SK-N-SH treated with all-trans-retinoic acid at 6 μM for 48 hours (cell line): ENCODE measurements around the gene CREB1.
A peak's percentile ranks its signal among the peaks of the same experiment; 100 is the strongest.
"Not testable (repeated sequence)": the region's sequence is repeated elsewhere in the genome, so short reads cannot be mapped to it uniquely, and the experiment has no call there.

Source experiments
- ATAC-seq: fragments of 200-7000 bp; cut with Tn5 transposase; 3 replicates; pipeline ENCODE4 v1.9.1; 2020; ENCODE audit warnings: mild to moderate bottlenecking, moderate library complexity
- ARNTL ChIP-seq: fragments of 450-650 bp; formaldehyde crosslinking; IDR thresholded peaks from 2 replicates; pipeline ENCODE4 v1.5.0; 2020; ENCODE audit warnings: low read depth, mild to moderate bottlenecking, moderate library complexity, borderline replicate concordance
- BACH2 ChIP-seq: fragments of 250-450 bp; sonication (Bioruptor Pico); IDR thresholded peaks from 2 replicates; pipeline ENCODE4 v1.9.0; 2021; ENCODE audit warnings: mild to moderate bottlenecking, borderline replicate concordance
- CSDC2 ChIP-seq: fragments of 250-450 bp; sonication (Bioruptor Pico); IDR thresholded peaks from 2 replicates; pipeline ENCODE4 v1.5.0; 2020; ENCODE audit warnings: mild to moderate bottlenecking, moderate library complexity
- ESRRG ChIP-seq: fragments of 250-450 bp; sonication (Bioruptor Pico); IDR thresholded peaks from 2 replicates; pipeline ENCODE4 v1.6.1; 2021; ENCODE audit warnings: mild to moderate bottlenecking
- GLIS3 ChIP-seq: fragments of 250-450 bp; sonication (Bioruptor Pico); IDR thresholded peaks from 2 replicates; pipeline ENCODE4 v1.5.0; 2020; ENCODE audit warnings: mild to moderate bottlenecking, moderate library complexity
- ISL1 ChIP-seq: fragments of 250-450 bp; sonication (Bioruptor Pico); IDR thresholded peaks from 2 replicates; pipeline ENCODE4 v2.1.2; 2022; ENCODE audit warnings: mild to moderate bottlenecking, moderate library complexity
- PPARA ChIP-seq: fragments of 250-450 bp; sonication (Bioruptor Pico); IDR thresholded peaks from 2 replicates; pipeline ENCODE4 v1.5.0; 2020; ENCODE audit warnings: mild to moderate bottlenecking, borderline replicate concordance
- RARB ChIP-seq: fragments of 250-450 bp; sonication (Bioruptor Pico); IDR thresholded peaks from 2 replicates; pipeline ENCODE4 v1.8.0; 2021; ENCODE audit warnings: mild to moderate bottlenecking, moderate library complexity
- SNAI2 ChIP-seq: fragments of 250-450 bp; sonication (Bioruptor Pico); IDR thresholded peaks from 2 replicates; pipeline ENCODE4 v1.5.0; 2020; ENCODE audit warnings: mild to moderate bottlenecking, moderate library complexity
- TCF4 ChIP-seq: fragments of 250-450 bp; sonication (Bioruptor Pico); IDR thresholded peaks from 2 replicates; pipeline ENCODE4 v1.8.0; 2021; ENCODE audit warnings: mild to moderate bottlenecking, moderate library complexity, borderline replicate concordance
- ZC3H10 ChIP-seq: fragments of 250-450 bp; sonication (Bioruptor Pico); IDR thresholded peaks from 2 replicates; pipeline ENCODE4 v1.5.1; 2021; ENCODE audit warnings: mild to moderate bottlenecking, moderate library complexity
- ZFP3 ChIP-seq: fragments of 250-450 bp; sonication (Bioruptor Pico); IDR thresholded peaks from 2 replicates; pipeline ENCODE4 v1.5.0; 2020; ENCODE audit warnings: mild to moderate bottlenecking, moderate library complexity
- ZFP30 ChIP-seq: fragments of 450-650 bp; formaldehyde crosslinking; IDR thresholded peaks from 2 replicates; pipeline ENCODE4 v1.5.0; 2022; ENCODE audit warnings: mild to moderate bottlenecking, moderate library complexity
- ZNF565 ChIP-seq: fragments of 450-650 bp; formaldehyde crosslinking; conservative IDR thresholded peaks from 2 replicates; pipeline ENCODE4 v1.5.0; 2020; ENCODE audit warnings: low read depth, mild to moderate bottlenecking, moderate library complexity
- ZNF70 ChIP-seq: fragments of 450-650 bp; formaldehyde crosslinking; IDR thresholded peaks from 2 replicates; pipeline ENCODE4 v1.5.0; 2020; ENCODE audit warnings: mild to moderate bottlenecking, moderate library complexity
- TF ChIP-seq, protein P1 (sequence below): fragments of 250-450 bp; sonication (Bioruptor Pico); IDR thresholded peaks from 2 replicates; pipeline ENCODE4 v1.5.1; 2020; ENCODE audit warnings: low read depth, mild to moderate bottlenecking, moderate library complexity
- TF ChIP-seq, protein P2 (sequence below): fragments of 250-450 bp; sonication (Bioruptor Pico); IDR thresholded peaks from 2 replicates; pipeline ENCODE4 v1.8.0; 2021; ENCODE audit warnings: low read depth, mild to moderate bottlenecking, moderate library complexity, borderline replicate concordance
- TF ChIP-seq, protein P3 (sequence below): fragments of 250-450 bp; sonication (Bioruptor Pico); IDR thresholded peaks from 2 replicates; pipeline ENCODE4 v1.5.1; 2021; ENCODE audit warnings: mild to moderate bottlenecking, moderate library complexity
- TF ChIP-seq, protein P4 (sequence below): fragments of 250-450 bp; sonication (Bioruptor Pico); IDR thresholded peaks from 2 replicates; pipeline ENCODE4 v1.5.0; 2020; ENCODE audit warnings: mild to moderate bottlenecking, moderate library complexity

The CREB1 gene

DNA sequence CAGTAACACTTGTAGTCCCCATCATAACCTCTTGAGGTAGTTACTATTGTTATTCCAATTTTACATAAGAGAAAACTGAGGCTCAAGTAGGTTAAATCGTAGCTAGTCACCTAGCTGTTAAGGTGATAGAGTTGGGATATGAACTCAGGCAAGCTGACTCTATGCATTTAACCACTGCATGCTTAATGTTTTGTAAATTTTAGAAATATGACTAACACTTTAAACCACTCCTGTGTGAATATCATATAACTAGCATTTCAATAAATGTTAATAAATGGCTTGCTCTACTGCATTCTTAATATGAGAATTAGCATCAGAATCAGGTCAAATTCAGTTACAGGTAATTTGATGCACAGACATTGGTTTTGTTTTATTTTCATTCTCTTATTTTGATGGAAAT is 35.6 kb upstream of the CREB1 start:
- no peak for TF ChIP-seq ZFP3
- no peak for ATAC-seq

DNA sequence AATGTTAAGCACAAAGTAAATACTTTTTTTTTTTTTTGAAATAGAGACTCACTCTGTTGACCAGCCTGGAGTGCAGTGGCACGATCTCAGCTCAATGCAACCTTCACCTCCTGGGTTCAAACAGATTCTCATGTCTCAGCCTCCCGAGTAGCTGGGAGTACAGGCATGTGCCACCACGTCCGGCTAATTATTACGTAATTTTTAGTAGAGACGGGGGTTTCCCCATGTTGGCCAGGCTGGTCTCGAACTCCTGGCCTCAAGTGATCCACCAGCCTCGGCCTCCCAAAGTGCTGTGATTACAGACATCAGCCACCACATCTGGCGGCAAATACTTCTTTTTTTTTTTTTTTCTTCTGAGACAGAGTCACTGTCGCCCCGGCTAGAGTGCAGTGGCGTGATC is 32.8 kb upstream of the CREB1 start:
- not testable (repeated sequence) for ATAC-seq

DNA sequence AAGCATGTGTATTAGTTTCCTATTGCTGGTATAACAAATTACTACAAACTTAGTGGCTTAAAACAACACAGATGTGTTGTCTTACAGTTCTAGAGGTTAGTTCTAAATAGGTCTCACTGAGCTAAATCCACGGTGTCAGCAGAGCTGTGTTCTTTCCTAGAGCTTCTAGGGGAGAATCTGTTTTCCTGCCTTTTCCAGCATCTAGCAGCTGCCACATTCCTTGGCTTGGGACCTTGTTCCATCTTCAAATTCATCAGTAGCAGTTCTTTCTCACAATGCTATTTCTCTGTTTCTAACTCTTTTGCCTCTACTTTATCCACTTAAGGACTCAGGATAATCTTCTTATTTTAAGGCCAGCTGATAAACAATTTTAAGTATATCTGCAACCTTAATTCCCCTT is 32.2 kb upstream of the CREB1 start:
- no peak for TF ChIP-seq ARNTL (CRISPR knock-in tag)
- ATAC-seq: no peak

DNA sequence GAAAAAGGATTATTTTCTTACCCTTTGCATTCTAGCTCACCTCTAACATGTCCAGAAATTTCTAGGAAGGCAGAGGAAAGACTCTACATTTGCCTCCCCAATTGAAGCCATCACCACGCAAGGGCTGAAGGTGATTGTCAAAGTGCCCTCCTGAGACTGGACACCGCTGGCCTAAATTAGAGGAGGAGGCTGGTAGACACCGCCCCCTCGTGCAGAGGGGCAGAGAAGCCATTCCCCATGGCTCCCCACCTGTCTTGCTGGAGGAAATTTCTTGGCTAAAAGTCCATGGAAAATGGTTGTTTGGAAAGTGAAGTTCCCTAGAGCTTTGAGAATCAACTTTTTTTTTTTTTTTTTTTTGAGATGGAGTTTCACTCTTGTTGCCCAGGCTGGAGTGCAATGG is 31.3 kb upstream of the CREB1 start:
- no peak for TF ChIP-seq TCF4 (CRISPR knock-in tag)
- no peak for TF ChIP-seq ZNF70
- TF ChIP-seq ZNF565 (CRISPR knock-in tag): no peak
- TF ChIP-seq, protein P1, sequence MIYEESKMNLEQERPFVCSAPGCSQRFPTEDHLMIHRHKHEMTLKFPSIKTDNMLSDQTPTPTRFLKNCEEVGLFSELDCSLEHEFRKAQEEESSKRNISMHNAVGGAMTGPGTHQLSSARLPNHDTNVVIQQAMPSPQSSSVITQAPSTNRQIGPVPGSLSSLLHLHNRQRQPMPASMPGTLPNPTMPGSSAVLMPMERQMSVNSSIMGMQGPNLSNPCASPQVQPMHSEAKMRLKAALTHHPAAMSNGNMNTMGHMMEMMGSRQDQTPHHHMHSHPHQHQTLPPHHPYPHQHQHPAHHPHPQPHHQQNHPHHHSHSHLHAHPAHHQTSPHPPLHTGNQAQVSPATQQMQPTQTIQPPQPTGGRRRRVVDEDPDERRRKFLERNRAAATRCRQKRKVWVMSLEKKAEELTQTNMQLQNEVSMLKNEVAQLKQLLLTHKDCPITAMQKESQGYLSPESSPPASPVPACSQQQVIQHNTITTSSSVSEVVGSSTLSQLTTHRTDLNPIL (CRISPR knock-in tag): no peak
- TF ChIP-seq, protein P2, sequence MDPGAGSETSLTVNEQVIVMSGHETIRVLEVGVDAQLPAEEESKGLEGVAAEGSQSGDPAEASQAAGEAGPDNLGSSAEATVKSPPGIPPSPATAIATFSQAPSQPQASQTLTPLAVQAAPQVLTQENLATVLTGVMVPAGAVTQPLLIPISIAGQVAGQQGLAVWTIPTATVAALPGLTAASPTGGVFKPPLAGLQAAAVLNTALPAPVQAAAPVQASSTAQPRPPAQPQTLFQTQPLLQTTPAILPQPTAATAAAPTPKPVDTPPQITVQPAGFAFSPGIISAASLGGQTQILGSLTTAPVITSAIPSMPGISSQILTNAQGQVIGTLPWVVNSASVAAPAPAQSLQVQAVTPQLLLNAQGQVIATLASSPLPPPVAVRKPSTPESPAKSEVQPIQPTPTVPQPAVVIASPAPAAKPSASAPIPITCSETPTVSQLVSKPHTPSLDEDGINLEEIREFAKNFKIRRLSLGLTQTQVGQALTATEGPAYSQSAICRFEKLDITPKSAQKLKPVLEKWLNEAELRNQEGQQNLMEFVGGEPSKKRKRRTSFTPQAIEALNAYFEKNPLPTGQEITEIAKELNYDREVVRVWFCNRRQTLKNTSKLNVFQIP (CRISPR knock-in tag): no peak
- TF ChIP-seq ZFP30: no peak
- TF ChIP-seq CSDC2: no peak
- TF ChIP-seq PPARA (CRISPR knock-in tag): no peak
- TF ChIP-seq GLIS3 (CRISPR knock-in tag): no peak
- no peak for ATAC-seq

DNA sequence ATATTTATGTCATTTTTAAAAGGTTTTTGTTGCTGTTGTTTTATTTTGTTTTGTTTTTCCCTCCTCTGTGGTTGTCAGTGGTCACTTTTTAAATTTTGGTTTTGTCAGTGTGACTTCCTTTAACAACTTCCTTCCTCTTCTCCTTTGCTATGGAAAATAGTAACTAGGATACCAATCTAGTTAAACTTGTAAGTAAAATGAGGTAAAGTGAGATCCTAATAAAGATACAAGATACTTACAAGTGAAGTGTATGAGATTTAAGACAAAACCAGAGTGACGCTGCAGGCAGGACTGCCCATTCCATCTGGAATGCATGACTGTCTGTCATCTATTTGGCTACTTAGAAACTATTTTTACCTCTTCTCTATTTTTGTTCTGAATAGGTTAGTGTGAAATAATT is 30.6 kb upstream of the CREB1 start:
- TF ChIP-seq ESRRG (CRISPR knock-in tag) (no peak), RARB (CRISPR knock-in tag) (no peak), BACH2 (CRISPR knock-in tag) (no peak), ZNF70 (no peak), SNAI2 (CRISPR knock-in tag) (no peak), ZNF565 (CRISPR knock-in tag) (no peak), ZC3H10 (no peak), ZFP3 (no peak), ZFP30 (no peak), TCF4 (CRISPR knock-in tag) (no peak), ISL1 (CRISPR knock-in tag) (no peak), PPARA (CRISPR knock-in tag) (no peak)
- TF ChIP-seq, protein P3, sequence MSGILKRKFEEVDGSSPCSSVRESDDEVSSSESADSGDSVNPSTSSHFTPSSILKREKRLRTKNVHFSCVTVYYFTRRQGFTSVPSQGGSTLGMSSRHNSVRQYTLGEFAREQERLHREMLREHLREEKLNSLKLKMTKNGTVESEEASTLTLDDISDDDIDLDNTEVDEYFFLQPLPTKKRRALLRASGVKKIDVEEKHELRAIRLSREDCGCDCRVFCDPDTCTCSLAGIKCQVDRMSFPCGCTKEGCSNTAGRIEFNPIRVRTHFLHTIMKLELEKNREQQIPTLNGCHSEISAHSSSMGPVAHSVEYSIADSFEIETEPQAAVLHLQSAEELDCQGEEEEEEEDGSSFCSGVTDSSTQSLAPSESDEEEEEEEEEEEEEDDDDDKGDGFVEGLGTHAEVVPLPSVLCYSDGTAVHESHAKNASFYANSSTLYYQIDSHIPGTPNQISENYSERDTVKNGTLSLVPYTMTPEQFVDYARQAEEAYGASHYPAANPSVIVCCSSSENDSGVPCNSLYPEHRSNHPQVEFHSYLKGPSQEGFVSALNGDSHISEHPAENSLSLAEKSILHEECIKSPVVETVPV (CRISPR knock-in tag): no peak
- TF ChIP-seq, protein P1 (CRISPR knock-in tag): no peak
- TF ChIP-seq, protein P4, sequence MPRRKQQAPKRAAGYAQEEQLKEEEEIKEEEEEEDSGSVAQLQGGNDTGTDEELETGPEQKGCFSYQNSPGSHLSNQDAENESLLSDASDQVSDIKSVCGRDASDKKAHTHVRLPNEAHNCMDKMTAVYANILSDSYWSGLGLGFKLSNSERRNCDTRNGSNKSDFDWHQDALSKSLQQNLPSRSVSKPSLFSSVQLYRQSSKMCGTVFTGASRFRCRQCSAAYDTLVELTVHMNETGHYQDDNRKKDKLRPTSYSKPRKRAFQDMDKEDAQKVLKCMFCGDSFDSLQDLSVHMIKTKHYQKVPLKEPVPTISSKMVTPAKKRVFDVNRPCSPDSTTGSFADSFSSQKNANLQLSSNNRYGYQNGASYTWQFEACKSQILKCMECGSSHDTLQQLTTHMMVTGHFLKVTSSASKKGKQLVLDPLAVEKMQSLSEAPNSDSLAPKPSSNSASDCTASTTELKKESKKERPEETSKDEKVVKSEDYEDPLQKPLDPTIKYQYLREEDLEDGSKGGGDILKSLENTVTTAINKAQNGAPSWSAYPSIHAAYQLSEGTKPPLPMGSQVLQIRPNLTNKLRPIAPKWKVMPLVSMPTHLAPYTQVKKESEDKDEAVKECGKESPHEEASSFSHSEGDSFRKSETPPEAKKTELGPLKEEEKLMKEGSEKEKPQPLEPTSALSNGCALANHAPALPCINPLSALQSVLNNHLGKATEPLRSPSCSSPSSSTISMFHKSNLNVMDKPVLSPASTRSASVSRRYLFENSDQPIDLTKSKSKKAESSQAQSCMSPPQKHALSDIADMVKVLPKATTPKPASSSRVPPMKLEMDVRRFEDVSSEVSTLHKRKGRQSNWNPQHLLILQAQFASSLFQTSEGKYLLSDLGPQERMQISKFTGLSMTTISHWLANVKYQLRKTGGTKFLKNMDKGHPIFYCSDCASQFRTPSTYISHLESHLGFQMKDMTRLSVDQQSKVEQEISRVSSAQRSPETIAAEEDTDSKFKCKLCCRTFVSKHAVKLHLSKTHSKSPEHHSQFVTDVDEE (CRISPR knock-in tag): no peak
- ATAC-seq: peak; percentile 57; the same call in 2 of the 3 replicates
